ENCODE results near the gene RICTOR. TPM values are rescaled to one million over a fixed set of nuclear protein-coding genes. Genes with fewer than 3 reads are reported as not detected.

The RICTOR gene
- total RNA-seq, 1 donor from 2014 or later, result 38.6 TPM

- intact Hi-C loops (cut with micrococcal nuclease), result no loop called here
Measured at GRCh38 chr5:38941912-38942311, 132.3 kb downstream of the RICTOR start.

DNA sequence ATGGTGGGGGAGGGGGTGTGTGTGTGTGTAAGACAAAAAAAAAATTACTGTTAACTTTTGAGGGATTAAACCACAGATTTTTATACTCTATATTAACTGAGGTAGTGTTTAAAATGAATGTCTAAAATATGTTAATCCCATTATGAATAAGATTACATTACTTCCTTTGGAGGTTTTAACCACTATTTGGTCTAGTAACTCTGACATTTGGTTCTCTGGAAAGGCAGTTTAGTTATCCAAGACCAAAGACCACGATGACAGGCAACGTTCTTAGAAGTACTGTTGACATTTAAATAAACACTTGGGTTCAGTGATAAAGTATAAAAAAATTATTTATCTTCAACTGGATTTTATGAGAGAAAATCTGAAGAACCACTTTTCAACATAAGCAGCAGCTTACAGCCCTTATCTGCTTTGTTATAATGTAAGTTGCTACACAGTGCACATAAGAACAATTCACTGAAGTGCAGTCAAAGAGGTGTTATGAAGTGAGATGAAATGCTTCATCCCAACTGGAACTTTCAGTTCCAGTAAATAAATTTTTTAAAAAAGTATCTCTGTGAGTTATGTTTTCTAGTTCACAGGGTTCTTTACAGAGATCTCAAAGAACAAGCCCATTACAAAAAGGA, 133.9 kb downstream of the RICTOR start:
- intact Hi-C loops (cut with micrococcal nuclease), result no loop called here

- intact Hi-C loops (cut with micrococcal nuclease), result no loop called here
Measured at GRCh38 chr5:38938973-38939372, 135.2 kb downstream of the RICTOR start.

- intact Hi-C loops (cut with micrococcal nuclease), result no loop called here
Measured at GRCh38 chr5:38938424-38938823, 135.8 kb downstream of the RICTOR start.

DNA sequence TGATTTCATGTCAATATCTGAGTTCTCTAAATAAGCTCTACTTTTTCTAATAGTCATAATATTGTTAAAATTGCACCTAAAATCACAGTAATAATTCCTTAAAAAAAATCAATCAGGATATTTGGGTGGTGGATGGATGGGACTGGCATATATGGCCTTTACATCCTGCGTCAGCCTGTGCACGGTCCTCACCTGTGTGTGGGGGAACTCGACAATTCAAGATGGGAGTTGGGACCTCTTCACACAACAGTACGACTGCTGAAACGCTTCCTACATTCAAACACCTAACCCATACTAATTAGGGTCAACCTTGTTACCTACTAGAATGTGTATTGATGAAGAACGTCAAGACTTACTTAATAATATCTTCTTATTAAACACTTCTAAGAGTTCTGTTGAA, 137.9 kb downstream of the RICTOR start:
- intact Hi-C loops (cut with micrococcal nuclease), result no loop called here

DNA sequence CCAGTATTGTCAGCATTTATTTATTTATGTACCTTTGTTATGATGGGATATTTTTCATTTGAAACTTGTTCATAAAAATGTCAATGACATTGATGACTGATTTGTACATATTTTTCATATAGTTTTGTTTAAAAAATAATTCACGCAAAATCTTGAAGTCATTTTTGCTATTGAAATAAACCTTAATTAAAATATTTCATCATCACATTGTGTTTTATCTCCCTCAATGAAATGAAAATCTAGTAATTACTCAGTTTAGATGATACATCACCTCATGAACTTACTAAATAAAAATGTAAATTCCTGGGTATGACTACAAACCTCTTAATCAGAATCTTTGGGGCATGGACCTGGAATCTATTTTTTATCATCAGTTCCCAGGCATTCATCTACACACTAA, 138.8 kb downstream of the RICTOR start:
- intact Hi-C loops (cut with micrococcal nuclease), result no loop called here

DNA sequence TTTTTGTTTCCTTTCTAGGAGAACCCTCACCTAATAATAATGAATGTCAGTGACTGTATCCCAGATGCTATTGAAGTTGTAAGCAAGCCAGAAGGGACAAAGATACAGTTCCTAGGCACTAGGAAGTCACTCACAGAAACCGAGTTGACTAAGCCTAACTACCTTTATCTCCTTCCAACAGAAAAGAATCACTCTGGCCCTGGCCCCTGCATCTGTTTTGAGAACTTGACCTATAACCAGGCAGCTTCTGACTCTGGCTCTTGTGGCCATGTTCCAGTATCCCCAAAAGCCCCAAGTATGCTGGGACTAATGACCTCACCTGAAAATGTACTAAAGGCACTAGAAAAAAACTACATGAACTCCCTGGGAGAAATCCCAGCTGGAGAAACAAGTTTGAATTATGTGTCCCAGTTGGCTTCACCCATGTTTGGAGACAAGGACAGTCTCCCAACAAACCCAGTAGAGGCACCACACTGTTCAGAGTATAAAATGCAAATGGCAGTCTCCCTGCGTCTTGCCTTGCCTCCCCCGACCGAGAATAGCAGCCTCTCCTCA, 141.3 kb downstream of the RICTOR start:
- intact Hi-C loops (cut with micrococcal nuclease), result no loop called here

- intact Hi-C loops (cut with micrococcal nuclease), result no loop called here
Measured at GRCh38 chr5:38931731-38932130, 142.5 kb downstream of the RICTOR start.

DNA sequence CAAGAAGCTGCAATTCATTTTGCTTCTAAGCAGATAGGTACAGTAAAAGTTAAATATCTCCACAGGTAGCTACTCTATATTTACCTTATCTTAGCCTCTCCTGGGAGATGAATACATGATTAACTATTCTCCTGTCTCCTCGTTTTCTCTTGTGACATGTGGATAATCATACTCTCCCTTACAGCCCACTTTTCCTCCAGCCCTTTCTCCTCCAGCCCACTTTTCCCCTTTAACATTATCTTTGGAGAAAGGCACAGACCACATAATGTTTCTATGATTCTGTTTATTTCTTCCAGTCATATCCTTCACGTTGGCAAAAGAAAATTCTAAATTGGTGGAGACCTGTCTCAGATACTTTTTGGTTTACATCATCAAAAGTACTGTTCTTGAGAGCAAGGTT, 144.4 kb downstream of the RICTOR start:
- intact Hi-C loops (cut with micrococcal nuclease), result no loop called here

GRCh38 chr5:38927470-38927869, 146.7 kb downstream of the RICTOR start:
- intact Hi-C loops (cut with micrococcal nuclease), result no loop called here

DNA sequence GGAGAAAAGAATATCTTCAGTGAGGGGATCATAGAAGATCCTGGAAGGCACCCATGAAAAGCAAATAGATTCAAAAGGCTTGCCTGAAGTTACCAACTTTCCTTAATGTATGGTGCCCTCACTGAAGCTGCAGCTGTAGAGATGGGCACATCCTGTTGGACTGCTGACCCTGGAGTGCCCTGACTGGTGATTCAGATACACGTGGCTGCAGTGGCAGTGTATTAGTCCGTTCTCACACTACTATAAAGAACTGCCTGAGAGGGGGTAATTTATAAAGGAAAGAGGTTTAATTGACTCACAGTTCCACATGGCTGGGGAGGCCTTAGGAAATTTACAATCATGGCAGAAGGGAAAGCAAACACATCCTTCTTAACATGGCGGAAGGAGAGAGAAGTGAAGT, 148.1 kb downstream of the RICTOR start:
- intact Hi-C loops (cut with micrococcal nuclease), result no loop called here

DNA sequence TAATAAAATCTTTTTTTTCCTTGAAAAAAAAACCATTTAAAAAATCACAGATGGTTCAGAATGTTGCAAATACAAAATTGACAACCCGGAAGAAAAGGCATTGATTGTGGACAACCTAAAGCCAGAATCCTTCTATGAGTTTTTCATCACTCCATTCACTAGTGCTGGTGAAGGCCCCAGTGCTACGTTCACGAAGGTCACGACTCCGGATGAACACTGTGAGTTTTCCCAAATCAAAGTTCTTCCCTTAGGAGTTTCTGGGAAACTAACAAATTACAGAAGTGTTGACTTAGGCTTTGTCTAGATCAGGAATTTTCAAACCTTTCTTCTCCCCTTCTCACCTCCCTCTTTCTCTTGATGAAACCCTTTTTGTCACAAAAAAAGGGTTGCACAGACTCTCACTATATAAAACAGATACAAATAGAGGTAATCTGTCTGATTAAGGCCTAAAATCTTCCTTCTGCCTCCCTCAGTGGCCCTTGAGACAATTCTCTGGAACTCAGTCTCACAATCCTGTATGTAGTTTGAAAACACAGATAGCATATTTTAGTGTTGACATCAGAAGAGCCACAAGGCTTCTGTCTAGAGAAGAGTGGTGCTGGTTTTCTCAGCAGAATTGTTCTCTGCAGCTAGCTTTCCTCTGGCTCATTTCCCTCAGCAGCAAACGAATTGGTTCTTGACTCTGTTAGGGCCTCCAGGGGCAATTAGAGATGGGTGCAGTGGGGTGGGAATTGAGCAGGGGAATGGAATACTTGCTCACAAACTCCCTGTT, 148.9 kb downstream of the RICTOR start:
- intact Hi-C loops (cut with micrococcal nuclease), result no loop called here

GRCh38 chr5:38923661-38924451, 150.3 kb downstream of the RICTOR start:
- intact Hi-C loops (cut with micrococcal nuclease), result no loop called here

- intact Hi-C loops (cut with micrococcal nuclease), result loop anchor here (1.0 kb wide), 1 partner anchor 481 kb away; no protein-coding TSS in a partner anchor
Measured at GRCh38 chr5:38922199-38922598, 152.0 kb downstream of the RICTOR start.

- intact Hi-C loops (cut with micrococcal nuclease), result no loop called here
Measured at GRCh38 chr5:38921174-38921573, 153.0 kb downstream of the RICTOR start.

DNA sequence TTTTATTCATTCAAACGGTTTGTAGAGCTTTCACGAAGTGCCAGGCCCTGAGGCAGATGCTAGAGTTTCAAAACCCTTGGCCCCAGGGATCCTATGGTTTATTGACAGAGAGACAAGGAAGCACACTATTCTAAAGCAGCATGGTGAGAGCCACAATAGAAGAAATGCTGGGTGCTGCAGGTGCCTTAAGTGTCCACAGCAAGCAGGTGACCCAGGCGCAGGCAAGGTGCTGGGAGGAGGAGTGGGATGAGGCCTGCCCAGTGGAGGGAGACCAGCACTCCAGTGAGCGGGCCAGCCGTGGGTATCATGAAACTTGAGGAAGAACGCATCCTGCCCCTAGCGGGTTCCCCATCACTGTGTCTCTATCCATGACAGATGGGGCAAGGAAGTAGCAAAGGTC, 157.4 kb downstream of the RICTOR start:
- intact Hi-C loops (cut with micrococcal nuclease), result no loop called here

DNA sequence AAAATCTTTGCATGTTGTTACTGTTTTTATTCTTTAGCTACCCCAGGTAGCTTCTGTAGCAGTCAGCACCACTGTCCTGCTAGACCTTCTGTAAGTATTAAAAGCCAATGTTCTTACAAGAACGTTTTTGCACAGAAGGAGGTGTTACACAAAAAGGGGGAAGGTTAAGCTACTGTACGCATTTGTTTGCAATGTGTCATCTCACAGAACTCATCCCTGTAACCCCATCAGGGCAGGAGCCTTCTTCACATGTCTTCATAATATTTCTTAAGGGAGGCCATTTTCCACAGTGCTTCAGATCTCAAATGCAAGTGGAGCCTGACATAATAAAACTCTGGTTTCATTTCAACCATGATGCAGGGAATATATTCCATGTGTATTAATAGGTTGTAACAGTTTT, 160.5 kb downstream of the RICTOR start:
- intact Hi-C loops (cut with micrococcal nuclease), result no loop called here

DNA sequence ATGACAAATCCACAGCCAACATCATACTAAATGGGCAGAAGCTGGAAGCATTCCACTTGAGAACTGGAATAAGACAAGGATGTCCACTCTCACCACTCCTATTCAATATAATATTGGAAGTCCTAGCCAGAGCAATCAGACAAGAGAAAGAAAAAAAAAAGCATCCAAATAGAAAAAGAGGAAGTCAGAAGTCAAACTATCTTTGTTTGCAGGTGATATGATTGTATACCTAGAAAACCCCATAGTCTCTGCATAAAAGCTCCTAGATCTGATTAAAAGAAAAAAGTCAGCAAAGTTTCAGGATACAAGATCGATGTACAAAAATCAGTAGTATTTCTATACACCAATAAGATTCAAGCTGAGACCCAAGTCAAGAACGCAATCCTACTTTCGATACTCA, 162.3 kb downstream of the RICTOR start:
- intact Hi-C loops (cut with micrococcal nuclease), result no loop called here

- intact Hi-C loops (cut with micrococcal nuclease), result no loop called here
Measured at GRCh38 chr5:38906503-38906902, 167.7 kb downstream of the RICTOR start.

GRCh38 chr5:38905516-38905915, 168.7 kb downstream of the RICTOR start:
- intact Hi-C loops (cut with micrococcal nuclease), result no loop called here

DNA sequence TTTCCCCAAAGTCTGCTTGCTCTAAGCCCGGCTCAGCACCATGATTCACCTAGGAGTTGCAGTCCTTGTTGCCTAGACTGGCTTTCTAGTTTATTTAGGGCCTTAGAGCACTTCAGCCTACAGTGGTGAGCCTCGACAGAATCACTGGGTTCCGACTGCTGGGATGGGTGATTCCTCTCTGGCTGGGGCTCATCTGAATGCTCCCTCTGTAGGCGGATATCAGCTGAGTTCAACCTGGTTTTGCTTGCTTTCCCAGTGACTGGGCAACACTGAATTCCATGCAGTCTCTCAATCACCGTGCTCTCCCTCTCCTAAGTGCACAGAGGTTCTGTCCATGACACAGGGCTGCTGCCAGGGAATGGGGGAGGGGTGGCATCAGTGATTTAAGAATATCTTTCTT, 174.3 kb downstream of the RICTOR start:
- intact Hi-C loops (cut with micrococcal nuclease), result no loop called here

GRCh38 chr5:38896760-38897159, 177.4 kb downstream of the RICTOR start:
- intact Hi-C loops (cut with micrococcal nuclease), result no loop called here
